A549 (cell line): ENCODE measurements around the gene EDARADD. TPM values are rescaled to one million over a fixed set of nuclear protein-coding genes. Genes with fewer than 3 reads are reported as not detected.

Source experiments
- ATAC-seq, 2 experiments: fragments of 200-7000 bp in 1 of 2; fragments of >200 bp in 1 of 2; cut with Nextera tagmentation in 1 of 2; cut with Tn5 transposase in 1 of 2; 3 replicates each; pipeline versions ENCODE4 v1.8.0 to v1.9.1; 2018 to 2020; ENCODE audit warnings: mild to moderate bottlenecking in 1 of 2, moderate library complexity in 1 of 2
- CTCF ChIA-PET: fragments of 300-600 bp; sonication (Branson Sonifier 250); formaldehyde crosslinking; extraction: SDS; loops from one replicate; lab custom pipeline; 2021; ENCODE audit warnings: antibody characterized with exemption, inconsistent platforms; lab: Yijun Ruan, JAX
- POLR2A ChIA-PET: fragments of 350-600 bp; formaldehyde crosslinking; extraction: SDS; loops from one replicate; lab custom pipeline; 2021; ENCODE audit warnings: antibody characterized with exemption, inconsistent platforms; lab: Yijun Ruan, JAX
- DNase-seq, 2 experiments: peaks; one replicate each; pipeline versions ENCODE4 v3.0.0 to v3.0.0-alpha.2; 2011 to 2016; ENCODE audit warnings: low read depth in 1 of 2, low spot score in 1 of 2
- FAIRE-seq: peaks from 2 replicates; lab custom pipeline; 2011; peaks lifted over from hg19 to GRCh38; lab: Jason Lieb, UNC
- H3K27ac ChIP-seq, 2 experiments: fragments of >200 bp; sonication (Bioruptor Twin); formaldehyde crosslinking; 3 replicates each; pipeline ENCODE4 v1.5.1; 2016 to 2017
- H3K4me1 ChIP-seq: fragments of >200 bp; sonication (Bioruptor Twin); formaldehyde crosslinking; 3 replicates; pipeline ENCODE4 v1.6.1; 2016
- H3K4me2 ChIP-seq: fragments of >200 bp; sonication (Bioruptor Twin); formaldehyde crosslinking; 3 replicates; pipeline ENCODE4 v1.6.1; 2016
- H3K4me3 ChIP-seq: fragments of >200 bp; sonication (Bioruptor Twin); formaldehyde crosslinking; 3 replicates; pipeline ENCODE4 v1.5.1; 2016
- H3K9me3 ChIP-seq: fragments of >200 bp; sonication (Bioruptor Twin); formaldehyde crosslinking; 3 replicates; pipeline ENCODE4 v1.6.1; 2016
- CBX2 ChIP-seq: fragments of 200-600 bp; sonication (generic); IDR thresholded peaks from 2 replicates; pipeline ENCODE4 v1.6.1; 2016; ENCODE audit warnings: low read depth, mild to moderate bottlenecking, borderline replicate concordance
- CBX8 ChIP-seq: fragments of 200-600 bp; sonication (generic); IDR thresholded peaks from 2 replicates; pipeline ENCODE4 v1.6.1; 2016
- CEBPB ChIP-seq, 2 experiments: fragments of >200 bp in 1 of 2; sonication (Bioruptor Twin) in 1 of 2; formaldehyde crosslinking in 1 of 2; IDR thresholded peaks; 2 replicates each; pipeline ENCODE4 v1.6.1; 2012 to 2016
- CHD2 ChIP-seq: fragments of 150-350 bp; IDR thresholded peaks from 2 replicates; pipeline ENCODE4 v1.6.1; 2014; ENCODE audit warnings: low read length; ENCODE audit not compliant: partially characterized antibody
- CHD4 ChIP-seq: fragments of 200-600 bp; sonication (generic); IDR thresholded peaks from 2 replicates; pipeline ENCODE4 v1.6.1; 2016; ENCODE audit warnings: antibody characterized with exemption, mild to moderate bottlenecking, borderline replicate concordance
- EHF ChIP-seq: fragments of 250-450 bp; sonication (Bioruptor Pico); IDR thresholded peaks from 2 replicates; pipeline ENCODE4 v1.5.0; 2020; ENCODE audit warnings: mild to moderate bottlenecking
- EHMT2 ChIP-seq: fragments of 200-600 bp; sonication (generic); IDR thresholded peaks from 2 replicates; pipeline ENCODE4 v1.6.1; 2016; ENCODE audit warnings: antibody characterized with exemption, low read depth, mild to moderate bottlenecking, moderate library complexity
- ESRRA ChIP-seq: fragments of 150-350 bp; IDR thresholded peaks from 2 replicates; pipeline ENCODE4 v1.6.1; 2014; ENCODE audit warnings: mild to moderate bottlenecking, low read length, borderline replicate concordance
- FOSB ChIP-seq: fragments of 250-450 bp; sonication (Bioruptor Pico); IDR thresholded peaks from 2 replicates; pipeline ENCODE4 v1.5.0; 2020; ENCODE audit warnings: mild to moderate bottlenecking, moderate library complexity
- FOXS1 ChIP-seq: fragments of 250-450 bp; sonication (Bioruptor Pico); IDR thresholded peaks from 2 replicates; pipeline ENCODE4 v1.5.0; 2020; ENCODE audit warnings: mild to moderate bottlenecking, moderate library complexity
- HDAC2 ChIP-seq: fragments of 200-600 bp; sonication (generic); IDR thresholded peaks from 2 replicates; pipeline ENCODE4 v1.6.1; 2016
- HEYL ChIP-seq: fragments of 250-450 bp; sonication (Bioruptor Pico); IDR thresholded peaks from 2 replicates; pipeline ENCODE4 v1.8.0; 2021; ENCODE audit warnings: mild to moderate bottlenecking, moderate library complexity
- HOXA7 ChIP-seq: fragments of 250-450 bp; sonication (Bioruptor Pico); IDR thresholded peaks from 2 replicates; pipeline ENCODE4 v1.5.0; 2020; ENCODE audit warnings: mild to moderate bottlenecking, moderate library complexity
- HOXB13 ChIP-seq: fragments of 250-450 bp; sonication (Bioruptor Pico); IDR thresholded peaks from 2 replicates; pipeline ENCODE4 v1.5.0; 2020; ENCODE audit warnings: low read depth, mild to moderate bottlenecking, moderate library complexity
- JUN ChIP-seq, 2 experiments: fragments of >200 bp; sonication (Bioruptor Twin); formaldehyde crosslinking; IDR thresholded peaks; 2 replicates in 1 of 2; 3 replicates in 1 of 2; pipeline ENCODE4 v1.6.1; 2016 to 2017
- KDM1A ChIP-seq: fragments of 200-600 bp; sonication (generic); IDR thresholded peaks from 2 replicates; pipeline ENCODE4 v1.6.1; 2016; ENCODE audit warnings: low read depth, mild to moderate bottlenecking
- MAFK ChIP-seq: fragments of 450-650 bp; IDR thresholded peaks from 2 replicates; pipeline ENCODE4 v1.6.1; 2014; ENCODE audit not compliant: partially characterized antibody
- NFE2L2 ChIP-seq: fragments of 150-350 bp; conservative IDR thresholded peaks from 2 replicates; pipeline ENCODE4 v1.6.1; 2014; ENCODE audit warnings: low read length
- NR3C1 ChIP-seq: fragments of >200 bp; sonication (Bioruptor Twin); formaldehyde crosslinking; IDR thresholded peaks from 3 replicates; pipeline ENCODE4 v1.6.1; 2017
- POLR2A ChIP-seq: IDR thresholded peaks from 2 replicates; pipeline ENCODE4 v1.6.1; 2012; ENCODE audit warnings: mild to moderate bottlenecking, low read length
- POLR2AphosphoS2 ChIP-seq: conservative IDR thresholded peaks from 2 replicates; pipeline ENCODE4 v1.6.1; 2012; ENCODE audit warnings: low read length, improper control_type of control experiment, inconsistent platforms
- RFX5 ChIP-seq: fragments of 450-650 bp; IDR thresholded peaks from 2 replicates; pipeline ENCODE4 v1.7.1; 2014; ENCODE audit warnings: antibody characterized with exemption, mild to moderate bottlenecking, moderate library complexity
- RNF2 ChIP-seq: fragments of 200-600 bp; sonication (generic); IDR thresholded peaks from 2 replicates; pipeline ENCODE4 v1.6.1; 2016; ENCODE audit warnings: low read depth, mild to moderate bottlenecking, antibody characterized with exemption, moderate library complexity, borderline replicate concordance
- SMC3 ChIP-seq: fragments of >200 bp; sonication (Bioruptor Twin); formaldehyde crosslinking; IDR thresholded peaks from 3 replicates; pipeline ENCODE4 v1.6.1; 2018; ENCODE audit warnings: inconsistent platforms
- TFCP2L1 ChIP-seq: fragments of 250-450 bp; sonication (Bioruptor Pico); IDR thresholded peaks from 2 replicates; pipeline ENCODE4 v1.5.0; 2021; ENCODE audit warnings: mild to moderate bottlenecking
- ZFP36 ChIP-seq: fragments of 450-650 bp; IDR thresholded peaks from 2 replicates; pipeline ENCODE4 v1.6.1; 2014; ENCODE audit warnings: borderline replicate concordance; ENCODE audit not compliant: partially characterized antibody
- ZSCAN20 ChIP-seq: fragments of 250-450 bp; sonication (Bioruptor Pico); IDR thresholded peaks from 2 replicates; pipeline ENCODE4 v1.8.0; 2022; ENCODE audit warnings: mild to moderate bottlenecking, moderate library complexity
- WGBS: methylation state at CpG from one replicate; pipeline ENCODE4 v1.1.6; 2017; ENCODE audit errors: missing lambda C conversion rate; 5-methylcytosine and 5-hydroxymethylcytosine counted together
- polyA plus RNA-seq, 4 experiments: library from polyadenylated mRNA; depleted of rRNA in 3 of 4; stranded (reverse); fragments of >200 nt; fragmentation: RNase III in 1 of 4; extraction: RNeasy Plus Mini Kit Qiagen cat#74134 plus additional on column Dnase treatment in 1 of 4; gene quantifications; 2 replicates in 3 of 4; 3 replicates in 1 of 4; pipeline ENCODE4 v1.2.3, GENCODE V29; 2011 to 2017
- TF ChIP-seq, protein P1 (sequence below): IDR thresholded peaks from 2 replicates; pipeline ENCODE4 v1.6.1; 2012
- TF ChIP-seq, protein P2 (sequence below): fragments of 150-350 bp; IDR thresholded peaks from 2 replicates; pipeline ENCODE4 v1.6.1; 2014; ENCODE audit warnings: low read depth, mild to moderate bottlenecking, low read length
- TF ChIP-seq, protein P3 (sequence below): fragments of >200 bp; sonication (Bioruptor Twin); formaldehyde crosslinking; IDR thresholded peaks from 2 replicates; pipeline ENCODE4 v1.6.1; 2016
- TF ChIP-seq, protein P4 (sequence below): fragments of >200 bp; sonication (Bioruptor Twin); formaldehyde crosslinking; IDR thresholded peaks from 3 replicates; pipeline ENCODE4 v1.5.1; 2016
- TF ChIP-seq, protein P5 (sequence below): IDR thresholded peaks from 2 replicates; pipeline ENCODE4 v1.6.1; 2012; ENCODE audit warnings: low read depth, borderline replicate concordance

EDARADD gene
- polyA plus RNA-seq, 2 of the 4 experiments (the other 2 are of a cell fraction) = 2.1 to 5.8 TPM

DNA sequence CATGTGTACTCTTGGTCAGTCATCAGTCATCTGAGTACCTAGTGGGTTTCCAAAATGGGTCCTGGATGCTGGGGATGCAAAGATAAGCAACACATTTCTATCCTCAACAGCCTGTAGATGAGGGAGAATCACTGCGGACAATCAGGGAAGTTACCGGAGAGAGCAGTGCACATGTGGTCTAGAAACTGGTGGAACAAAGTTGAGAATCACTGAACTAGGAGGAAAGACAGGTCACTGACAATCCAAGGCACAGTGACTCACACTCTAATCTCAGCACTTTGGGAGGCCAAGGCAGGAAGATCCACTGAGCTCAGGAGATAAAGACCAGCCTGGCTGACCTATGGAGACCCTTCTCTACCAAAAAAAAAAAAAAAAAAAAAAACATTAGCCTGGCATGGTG lies 98.3 kb downstream of the EDARADD start (continued):
- TF ChIP-seq CHD2 (no peak), KDM1A (no peak), CBX2 (no peak), NFE2L2 (no peak), ESRRA (no peak)

DNA sequence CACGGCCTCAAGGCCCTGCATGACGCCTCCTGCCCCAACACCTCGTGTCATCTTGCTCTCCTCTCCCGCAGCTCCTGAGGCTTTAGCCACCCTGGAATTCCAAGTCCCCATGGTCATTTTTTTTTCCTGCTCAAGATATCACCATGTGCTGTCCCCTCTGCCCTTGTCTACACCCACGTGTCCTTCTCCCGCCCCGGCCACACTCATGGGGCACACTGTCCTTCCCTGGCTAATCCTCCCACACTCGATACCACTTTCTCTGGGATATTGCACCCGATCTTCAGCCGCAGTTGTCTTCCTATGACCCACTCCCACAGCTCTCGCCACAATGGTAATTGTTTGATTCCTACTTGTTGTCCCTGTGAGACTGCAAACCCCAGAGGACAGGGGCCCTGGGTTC lies 100.0 kb downstream of the EDARADD start:
- no peak overlapping the region for H3K27ac ChIP-seq
- ATAC-seq = no peak
- FAIRE-seq = no peak
- H3K9me3 ChIP-seq = no peaks in the 10 kb centered on the region
- TF ChIP-seq CHD4 (no peak), FOXS1 (no peak), HDAC2 (no peak), CBX8 (no peak), CHD2 (no peak), HEYL (CRISPR knock-in tag) (no peak), ESRRA (no peak), ZFP36 (no peak), HOXB13 (CRISPR knock-in tag) (no peak), RNF2 (no peak), MAFK (no peak), SMC3 (no peak), POLR2AphosphoS2 (no peak), FOSB (CRISPR knock-in tag) (no peak)
- TF ChIP-seq, protein P1, sequence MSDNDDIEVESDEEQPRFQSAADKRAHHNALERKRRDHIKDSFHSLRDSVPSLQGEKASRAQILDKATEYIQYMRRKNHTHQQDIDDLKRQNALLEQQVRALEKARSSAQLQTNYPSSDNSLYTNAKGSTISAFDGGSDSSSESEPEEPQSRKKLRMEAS = no peak
- DNase-seq = no peak
- H3K4me3 ChIP-seq = no peak overlapping the region
- WGBS = 93% methylated on average over 11 of the region's 11 CpGs
- CTCF ChIA-PET = interaction anchor here (0.6 to 2.0 kb wide), 3 partner anchors 9 to 390 kb away, joined by 3 to 4 read pairs (median 3); no protein-coding TSS in a partner anchor
- POLR2A ChIA-PET = no interaction called here
- no peak overlapping the region for H3K4me2 ChIP-seq
- H3K4me1 ChIP-seq = 0 out of 3 replicates have a peak, but pooled peaks cover 6% of the 10 kb centered on the region

DNA sequence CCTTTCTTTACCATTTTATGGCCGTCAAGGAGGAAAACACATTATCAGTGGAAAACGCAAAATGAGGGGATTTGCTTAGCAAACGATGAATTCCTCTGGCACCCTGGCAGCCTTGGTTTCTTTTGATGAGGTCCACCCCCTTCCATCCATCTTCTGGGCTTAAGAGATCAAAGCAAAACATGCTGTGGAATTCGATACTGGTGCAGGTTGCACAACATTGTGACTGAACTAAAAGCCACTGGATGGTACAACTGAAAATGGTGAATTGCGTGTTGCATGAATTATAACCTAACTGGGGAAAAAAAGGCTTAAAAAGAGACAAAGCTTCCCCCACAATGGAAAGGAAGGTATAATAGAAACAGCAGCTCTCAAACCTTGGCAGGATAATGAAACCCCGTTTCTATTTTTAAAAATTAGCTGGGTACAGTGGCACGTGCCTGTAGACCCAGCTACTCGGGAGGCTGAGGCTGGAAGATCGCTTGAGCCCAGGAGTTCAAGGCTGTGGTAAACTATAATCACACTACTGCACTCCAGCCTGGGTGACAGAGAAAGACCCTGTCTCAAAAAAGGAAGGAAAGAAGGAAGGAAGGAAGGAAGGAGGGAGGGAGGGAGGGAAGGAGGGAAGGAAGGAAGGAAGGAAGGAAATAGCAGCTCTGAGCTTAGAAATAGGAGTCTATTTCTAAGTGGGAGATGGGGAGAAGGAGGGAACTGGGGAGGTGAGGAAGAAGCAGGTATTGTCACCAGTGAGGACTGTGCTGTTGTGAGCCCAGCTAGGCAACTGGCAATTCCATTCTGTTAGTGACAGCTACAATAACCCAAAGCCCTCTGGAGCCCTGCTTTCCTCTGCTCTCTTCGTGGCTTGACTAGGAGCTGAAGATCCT lies 100.7 kb downstream of the EDARADD start:
- ATAC-seq = peak; percentile 27 to 37; a peak in 4 of 6 replicates
- TF ChIP-seq, protein P2, sequence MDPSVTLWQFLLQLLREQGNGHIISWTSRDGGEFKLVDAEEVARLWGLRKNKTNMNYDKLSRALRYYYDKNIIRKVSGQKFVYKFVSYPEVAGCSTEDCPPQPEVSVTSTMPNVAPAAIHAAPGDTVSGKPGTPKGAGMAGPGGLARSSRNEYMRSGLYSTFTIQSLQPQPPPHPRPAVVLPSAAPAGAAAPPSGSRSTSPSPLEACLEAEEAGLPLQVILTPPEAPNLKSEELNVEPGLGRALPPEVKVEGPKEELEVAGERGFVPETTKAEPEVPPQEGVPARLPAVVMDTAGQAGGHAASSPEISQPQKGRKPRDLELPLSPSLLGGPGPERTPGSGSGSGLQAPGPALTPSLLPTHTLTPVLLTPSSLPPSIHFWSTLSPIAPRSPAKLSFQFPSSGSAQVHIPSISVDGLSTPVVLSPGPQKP = no peak
- TF ChIP-seq ZSCAN20 (CRISPR knock-in tag) = no peak
- TF ChIP-seq EHF (CRISPR knock-in tag) = no peak
- TF ChIP-seq, protein P3, sequence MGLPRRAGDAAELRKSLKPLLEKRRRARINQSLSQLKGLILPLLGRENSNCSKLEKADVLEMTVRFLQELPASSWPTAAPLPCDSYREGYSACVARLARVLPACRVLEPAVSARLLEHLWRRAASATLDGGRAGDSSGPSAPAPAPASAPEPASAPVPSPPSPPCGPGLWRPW = no peak
- TF ChIP-seq, protein P4, sequence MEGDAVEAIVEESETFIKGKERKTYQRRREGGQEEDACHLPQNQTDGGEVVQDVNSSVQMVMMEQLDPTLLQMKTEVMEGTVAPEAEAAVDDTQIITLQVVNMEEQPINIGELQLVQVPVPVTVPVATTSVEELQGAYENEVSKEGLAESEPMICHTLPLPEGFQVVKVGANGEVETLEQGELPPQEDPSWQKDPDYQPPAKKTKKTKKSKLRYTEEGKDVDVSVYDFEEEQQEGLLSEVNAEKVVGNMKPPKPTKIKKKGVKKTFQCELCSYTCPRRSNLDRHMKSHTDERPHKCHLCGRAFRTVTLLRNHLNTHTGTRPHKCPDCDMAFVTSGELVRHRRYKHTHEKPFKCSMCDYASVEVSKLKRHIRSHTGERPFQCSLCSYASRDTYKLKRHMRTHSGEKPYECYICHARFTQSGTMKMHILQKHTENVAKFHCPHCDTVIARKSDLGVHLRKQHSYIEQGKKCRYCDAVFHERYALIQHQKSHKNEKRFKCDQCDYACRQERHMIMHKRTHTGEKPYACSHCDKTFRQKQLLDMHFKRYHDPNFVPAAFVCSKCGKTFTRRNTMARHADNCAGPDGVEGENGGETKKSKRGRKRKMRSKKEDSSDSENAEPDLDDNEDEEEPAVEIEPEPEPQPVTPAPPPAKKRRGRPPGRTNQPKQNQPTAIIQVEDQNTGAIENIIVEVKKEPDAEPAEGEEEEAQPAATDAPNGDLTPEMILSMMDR = no peak
- no peak for TF ChIP-seq TFCP2L1 (CRISPR knock-in tag)
- no peak for TF ChIP-seq CBX2
- TF ChIP-seq HOXA7 = no peak
- no peak for TF ChIP-seq CEBPB (IDR thresholded peaks at IDR 0.05)
- no peak for TF ChIP-seq FOSB (CRISPR knock-in tag)
- TF ChIP-seq JUN (IDR thresholded peaks at IDR 0.05) = no peak
- no peak for TF ChIP-seq NFE2L2
- TF ChIP-seq EHMT2 = no peak
- no peak for TF ChIP-seq ZFP36
- TF ChIP-seq, protein P5, sequence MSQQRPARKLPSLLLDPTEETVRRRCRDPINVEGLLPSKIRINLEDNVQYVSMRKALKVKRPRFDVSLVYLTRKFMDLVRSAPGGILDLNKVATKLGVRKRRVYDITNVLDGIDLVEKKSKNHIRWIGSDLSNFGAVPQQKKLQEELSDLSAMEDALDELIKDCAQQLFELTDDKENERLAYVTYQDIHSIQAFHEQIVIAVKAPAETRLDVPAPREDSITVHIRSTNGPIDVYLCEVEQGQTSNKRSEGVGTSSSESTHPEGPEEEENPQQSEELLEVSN = no peak
- TF ChIP-seq RFX5 = no peak
- no peak for TF ChIP-seq NR3C1
- no peak for TF ChIP-seq POLR2A
- no peak for FAIRE-seq
- no peaks in the 10 kb centered on the region for H3K9me3 ChIP-seq
- 0 out of 3 replicates have a peak, but pooled peaks cover 6% of the 10 kb centered on the region for H3K4me1 ChIP-seq
- ChIA-PET CTCF (interaction anchor here (0.8 to 2.0 kb wide), 3 partner anchors 8 to 391 kb away, joined by 3 to 6 read pairs (median 4); no protein-coding TSS in a partner anchor), POLR2A (no interaction called here)
- no peak overlapping the region for H3K4me2 ChIP-seq
- WGBS = 64% methylated on average over 10 of the region's 10 CpGs
- no peak for DNase-seq
- H3K27ac ChIP-seq = no peak overlapping the region
- H3K4me3 ChIP-seq = no peak overlapping the region
